MM.1S (cell line): Measurements from ENCODE around the gene NIPSNAP3A.

Experiments used
- DNase-seq: peaks from one replicate; pipeline ENCODE4 v3.0.0-alpha.2; 2015
- H2AFZ ChIP-seq: fragments of 300-600 bp; sonication (generic); 2 replicates; pipeline ENCODE4 v1.6.0; 2016; ENCODE audit warnings: antibody characterized with exemption, low read length
- H3F3A ChIP-seq: fragments of 300-600 bp; sonication (generic); 2 replicates; pipeline ENCODE4 v1.6.1; 2016; ENCODE audit warnings: mild to moderate bottlenecking, antibody characterized with exemption, low read length, moderate library complexity, mixed read lengths; ENCODE audit not compliant: insufficient read depth
- H3K27ac ChIP-seq: fragments of 300-600 bp; sonication (generic); 2 replicates; pipeline ENCODE4 v1.5.1; 2016; ENCODE audit warnings: mild to moderate bottlenecking, low read length
- H3K27me3 ChIP-seq: fragments of 300-600 bp; sonication (generic); replicated peaks from 2 replicates; pipeline ENCODE4 v1.6.0; 2016; ENCODE audit warnings: low read length; ENCODE audit not compliant: insufficient read depth
- H3K36me3 ChIP-seq: fragments of 300-600 bp; sonication (generic); replicated peaks from 2 replicates; pipeline ENCODE4 v1.6.1; 2016; ENCODE audit warnings: mild to moderate bottlenecking, low read length, mixed read lengths; ENCODE audit not compliant: insufficient read depth
- H3K4me1 ChIP-seq: fragments of 300-600 bp; sonication (generic); 2 replicates; pipeline ENCODE4 v1.6.1; 2016; ENCODE audit warnings: low read length, mixed read lengths
- H3K4me2 ChIP-seq: fragments of 300-600 bp; sonication (generic); 2 replicates; pipeline ENCODE4 v1.6.0; 2016; ENCODE audit warnings: low read depth, low read length
- H3K4me3 ChIP-seq: fragments of 300-600 bp; sonication (generic); 2 replicates; pipeline ENCODE4 v1.5.1; 2016; ENCODE audit warnings: low read length, mixed read lengths
- H3K79me2 ChIP-seq: fragments of 300-600 bp; sonication (generic); 2 replicates; pipeline ENCODE4 v1.6.1; 2016; ENCODE audit warnings: mixed run types, low read length, mixed read lengths
- H3K9ac ChIP-seq: fragments of 300-600 bp; sonication (generic); 2 replicates; pipeline ENCODE4 v1.6.1; 2016; ENCODE audit warnings: low read length, mixed read lengths
- H3K9me2 ChIP-seq: fragments of 300-600 bp; sonication (generic); replicated peaks from 2 replicates; pipeline ENCODE4 v1.6.1; 2016; ENCODE audit warnings: mild to moderate bottlenecking, low read length, mixed read lengths; ENCODE audit not compliant: insufficient read depth
- H3K9me3 ChIP-seq: fragments of 300-600 bp; sonication (generic); replicated peaks from 2 replicates; pipeline ENCODE4 v1.6.1; 2016; ENCODE audit warnings: mild to moderate bottlenecking, low read length, mixed read lengths; ENCODE audit not compliant: insufficient read depth
- H4K20me1 ChIP-seq: fragments of 300-600 bp; sonication (generic); 2 replicates; pipeline ENCODE4 v1.6.1; 2016; ENCODE audit warnings: mild to moderate bottlenecking, low read length, moderate library complexity, mixed read lengths; ENCODE audit not compliant: insufficient read depth
- CTCF ChIP-seq: fragments of 300-600 bp; sonication (generic); IDR thresholded peaks from 2 replicates; pipeline ENCODE4 v1.5.1; 2016; ENCODE audit warnings: antibody characterized with exemption, low read length, mixed read lengths
- EZH2 ChIP-seq: fragments of 300-600 bp; sonication (generic); optimal IDR thresholded peaks from 2 replicates; pipeline ENCODE3; 2017; ENCODE audit warnings: low read depth, mild to moderate bottlenecking, antibody characterized with exemption, low read length, mixed read lengths
- EZH2phosphoT487 ChIP-seq: fragments of 300-600 bp; sonication (generic); IDR thresholded peaks from 2 replicates; pipeline ENCODE4 v1.6.1; 2018; ENCODE audit warnings: antibody characterized with exemption, low read length

The NIPSNAP3A gene

GRCh38 chr9:104750185-104750767, 2.8 kb downstream of the NIPSNAP3A start:
- peaks cover 12% of the 10 kb centered on the region; the same call in 1 of the 2 replicates for H3K79me2 ChIP-seq
- no peak overlapping the region for H3K4me3 ChIP-seq
- H3K9ac ChIP-seq, result no peak overlapping the region
- peaks cover 15% of the 10 kb centered on the region for H3K4me1 ChIP-seq
- H4K20me1 ChIP-seq, result no peaks in the 10 kb centered on the region
- H3F3A ChIP-seq, result peaks cover 18% of the 10 kb centered on the region
- H3K27ac ChIP-seq, result peak overlapping the region; percentile 2; the same call in 1 of the 2 replicates
- no peaks in the 10 kb centered on the region for H3K9me2 ChIP-seq
- H3K9me3 ChIP-seq, result no peaks in the 10 kb centered on the region
- H3K4me2 ChIP-seq, result peak overlapping the region; percentile 30; the same call in 1 of the 2 replicates
- no peak overlapping the region for H2AFZ ChIP-seq
- no peaks in the 10 kb centered on the region for H3K36me3 ChIP-seq
- TF ChIP-seq EZH2, result no peak
- TF ChIP-seq EZH2phosphoT487, result no peak
- TF ChIP-seq CTCF, result no peak
- DNase-seq, result peak; percentile 40
- H3K27me3 ChIP-seq, result no peaks in the 10 kb centered on the region

DNA sequence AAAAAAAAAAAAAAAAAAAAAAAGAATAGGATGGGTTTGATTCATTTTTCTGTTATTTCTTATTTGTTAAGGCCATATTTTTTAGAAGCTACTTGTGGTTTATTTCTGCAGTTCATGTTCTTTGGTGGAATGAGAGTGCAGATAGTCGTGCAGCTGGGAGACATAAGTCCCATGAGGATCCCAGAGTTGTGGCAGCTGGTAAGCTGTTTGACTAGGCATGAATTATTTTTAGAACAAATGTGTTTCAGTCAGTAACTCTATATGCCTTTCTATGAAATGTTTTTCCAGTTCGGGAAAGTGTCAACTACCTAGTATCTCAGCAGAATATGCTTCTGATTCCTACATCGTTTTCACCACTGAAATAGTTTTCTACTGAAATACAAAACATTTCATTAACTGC, 11.5 kb downstream of the NIPSNAP3A start:
- no peak for DNase-seq
- H3K36me3 ChIP-seq, result no peaks in the 10 kb centered on the region; the same call in 1 of the 2 replicates
- H3K9me3 ChIP-seq, result no peaks in the 10 kb centered on the region
- no peaks in the 10 kb centered on the region for H4K20me1 ChIP-seq
- no peak overlapping the region for H3K4me3 ChIP-seq
- 0 out of 2 replicates have a peak, but pooled peaks cover 4% of the 10 kb centered on the region for H3F3A ChIP-seq
- H3K4me1 ChIP-seq, result no peaks in the 10 kb centered on the region
- H3K4me2 ChIP-seq, result no peak overlapping the region
- TF ChIP-seq CTCF, result no peak
- no peak for TF ChIP-seq EZH2
- TF ChIP-seq EZH2phosphoT487, result no peak
- H3K27me3 ChIP-seq, result no peaks in the 10 kb centered on the region
- H3K9ac ChIP-seq, result no peak overlapping the region
- H3K27ac ChIP-seq, result no peak overlapping the region
- H2AFZ ChIP-seq, result no peak overlapping the region
- H3K79me2 ChIP-seq, result no peaks in the 10 kb centered on the region
- no peaks in the 10 kb centered on the region for H3K9me2 ChIP-seq

DNA sequence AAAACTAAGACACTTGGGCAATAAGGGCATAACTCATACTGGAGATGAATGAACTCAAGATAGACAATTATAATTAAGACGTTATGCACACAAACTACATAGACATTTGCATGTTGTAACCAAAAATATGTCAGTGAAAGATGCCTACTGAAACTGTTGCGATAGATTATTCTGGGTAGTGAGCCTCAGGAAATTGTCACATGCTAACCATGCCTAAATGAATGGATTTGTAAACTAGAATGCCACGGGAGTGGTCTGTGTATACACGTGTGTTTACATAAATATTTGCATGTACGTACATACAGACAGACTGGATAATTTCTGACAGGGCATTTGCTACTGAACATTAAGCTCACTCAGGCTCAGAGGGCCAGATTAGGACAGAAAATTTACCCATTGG, 17.7 kb downstream of the NIPSNAP3A start:
- no peaks in the 10 kb centered on the region for H3K9me2 ChIP-seq
- no peaks in the 10 kb centered on the region for H3K27me3 ChIP-seq
- H3F3A ChIP-seq, result peaks cover 20% of the 10 kb centered on the region
- peak overlapping the region; percentile 49; the same call in 1 of the 2 replicates for H3K27ac ChIP-seq
- H3K4me2 ChIP-seq, result peak overlapping the region; percentile 95
- TF ChIP-seq EZH2 (no peak), EZH2phosphoT487 (no peak), CTCF (no peak)
- H3K4me3 ChIP-seq, result peak overlapping the region; percentile 87
- peak overlapping the region; percentile 75; the same call in 1 of the 2 replicates for H3K9ac ChIP-seq
- DNase-seq, result peak; percentile 43
- no peaks in the 10 kb centered on the region for H3K36me3 ChIP-seq
- H2AFZ ChIP-seq, result peak overlapping the region; percentile 100; the same call in 1 of the 2 replicates
- H3K4me1 ChIP-seq, result peaks cover 10% of the 10 kb centered on the region
- no peaks in the 10 kb centered on the region for H3K9me3 ChIP-seq
- no peaks in the 10 kb centered on the region for H4K20me1 ChIP-seq
- H3K79me2 ChIP-seq, result no peaks in the 10 kb centered on the region
